NCI-H446 treated with DMSO at 0.1 percent for 48 hours (cell line): ENCODE data around the gene NKPD1.

Experiments
- DNase-seq: peaks from one replicate; lab custom pipeline; 2025; lab: John Stamatoyannopoulos, UW

The NKPD1 gene, protein sequence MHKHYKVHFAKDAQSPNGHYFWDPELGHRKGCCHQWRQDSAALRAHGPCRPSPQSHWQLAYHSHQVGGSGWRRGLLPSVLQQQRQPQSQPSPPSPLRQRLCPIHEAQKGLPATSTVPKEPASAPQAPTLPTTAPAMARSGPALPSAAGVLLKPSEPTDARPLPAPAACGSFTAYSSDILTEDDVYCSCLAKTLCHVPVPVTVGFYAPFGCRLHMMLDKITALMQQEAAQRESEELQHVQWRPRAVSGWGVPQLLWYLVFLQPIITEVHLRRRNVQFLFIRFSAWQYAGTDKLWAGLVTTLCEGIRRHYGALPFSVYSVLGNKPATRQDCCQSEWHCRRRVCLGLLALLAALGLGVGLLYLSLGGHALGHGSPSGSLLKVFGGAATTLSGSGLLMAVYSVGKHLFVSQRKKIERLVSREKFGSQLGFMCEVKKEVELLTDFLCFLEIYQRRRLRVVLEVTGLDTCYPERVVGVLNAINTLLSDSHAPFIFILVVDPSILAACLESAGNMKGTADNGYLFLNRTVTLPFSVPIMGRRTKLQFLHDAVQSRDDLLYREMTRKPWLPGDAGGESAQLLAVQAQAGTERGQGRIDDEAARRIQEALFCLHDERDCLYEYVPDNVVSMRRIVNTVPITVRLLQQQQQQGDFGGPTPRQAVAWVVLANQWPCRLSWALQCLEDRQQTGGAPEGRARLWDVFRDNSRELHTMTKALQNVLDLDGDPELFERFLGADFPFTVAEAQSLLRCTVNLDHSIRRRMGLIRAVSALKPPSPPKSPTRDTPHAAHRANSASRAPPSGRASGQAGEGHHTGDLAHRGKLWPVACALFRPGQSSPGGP

GRCh38 chr19:45160870-45161737 is at the start of gene NKPD1:
Gene NKPD1, minus strand, starts transcription at chr19:45160982. Its CDS starts 832 bp downstream, at chr19:45160150.
- DNase-seq, result no peak

DNA sequence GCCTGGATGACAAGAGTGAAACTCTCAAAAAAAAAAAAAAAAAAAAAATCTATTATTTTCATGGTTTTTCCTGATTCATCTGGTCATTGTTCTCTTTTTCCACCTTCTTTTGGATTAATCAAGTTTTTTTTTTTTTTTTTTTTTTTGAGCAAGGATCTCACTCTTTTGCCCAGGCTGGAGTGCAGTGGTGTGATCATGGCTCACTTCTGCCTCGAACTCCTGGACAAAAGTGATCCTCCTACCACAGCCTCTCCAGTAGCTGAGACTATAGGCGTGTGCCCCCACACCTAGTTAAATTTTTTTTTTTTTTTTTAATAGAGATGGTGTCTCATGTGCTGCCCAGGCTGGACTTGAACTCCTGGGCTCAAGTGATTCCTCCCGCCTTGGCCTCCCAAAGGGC is 45.5 kb upstream of the NKPD1 start:
- DNase-seq, result no peak

DNA sequence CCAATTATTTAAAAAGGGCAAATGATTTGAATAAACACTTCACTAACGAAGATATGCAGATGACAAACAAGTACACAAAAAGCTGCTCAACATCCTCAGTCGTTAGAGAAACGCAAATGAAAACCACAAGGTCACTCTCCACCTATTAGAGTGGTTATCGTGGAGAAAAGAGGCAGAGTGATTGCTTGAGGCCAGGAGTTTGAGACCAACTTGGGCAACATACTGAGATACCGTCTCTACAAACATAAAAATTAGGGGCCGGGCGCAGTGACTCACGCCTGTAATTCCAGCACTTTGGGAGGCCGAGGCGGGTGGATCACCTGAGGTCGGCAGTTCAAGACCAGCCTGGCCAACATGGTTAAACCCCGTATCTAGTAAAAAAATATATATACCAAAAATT is 45.0 kb upstream of the NKPD1 start:
- DNase-seq, result no peak

DNA sequence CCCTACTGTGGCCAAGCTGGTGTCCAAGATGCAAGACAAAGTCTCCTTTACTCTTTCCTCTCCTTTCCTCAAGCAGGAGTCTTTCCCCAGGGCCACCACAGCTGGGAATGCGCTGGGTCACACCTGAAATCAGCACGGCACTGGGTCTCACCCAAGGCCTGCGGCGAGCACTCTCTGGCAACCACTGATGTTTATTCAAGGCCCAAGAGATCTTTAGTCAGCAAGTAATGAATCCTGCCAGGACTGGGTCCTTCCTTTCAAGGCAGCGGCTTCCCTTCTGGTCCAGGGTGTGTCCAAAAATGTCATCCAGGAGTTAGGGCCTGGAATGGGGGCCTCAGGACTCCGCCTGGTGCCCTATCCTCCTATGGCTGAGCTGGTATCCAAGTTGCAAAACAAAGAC is 41.9 kb upstream of the NKPD1 start:
- DNase-seq, result no peak

- no peak for DNase-seq
Measured at GRCh38 chr19:45200568-45200967, 39.8 kb upstream of the NKPD1 start.

DNA sequence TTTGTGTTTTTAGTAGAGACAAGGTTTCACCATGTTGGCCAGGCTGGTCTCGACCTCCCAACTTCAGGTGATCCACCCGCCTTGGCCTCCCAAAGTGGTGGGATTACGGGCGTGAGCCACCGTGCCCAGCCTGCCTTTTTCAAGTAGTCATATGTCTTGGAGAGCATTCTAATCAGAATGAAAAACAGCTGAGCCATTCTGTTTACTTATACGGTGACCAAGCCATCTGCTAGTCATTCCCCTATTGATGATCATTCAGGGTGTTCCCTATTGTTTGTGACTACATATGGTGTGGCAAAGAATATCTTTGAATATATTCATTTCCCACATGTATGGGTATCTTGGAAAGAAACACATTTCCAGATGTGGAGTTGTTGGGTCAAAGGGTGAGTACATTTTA is 35.0 kb upstream of the NKPD1 start:
- DNase-seq, result no peak

- no peak for DNase-seq
Measured at GRCh38 chr19:45191375-45191774, 30.6 kb upstream of the NKPD1 start.

- no peak for DNase-seq
Measured at GRCh38 chr19:45189971-45190370, 29.2 kb upstream of the NKPD1 start.

- no peak for DNase-seq
Measured at GRCh38 chr19:45187421-45188100, 26.8 kb upstream of the NKPD1 start.

- no peak for DNase-seq
Measured at GRCh38 chr19:45186509-45187334, 25.9 kb upstream of the NKPD1 start.

DNA sequence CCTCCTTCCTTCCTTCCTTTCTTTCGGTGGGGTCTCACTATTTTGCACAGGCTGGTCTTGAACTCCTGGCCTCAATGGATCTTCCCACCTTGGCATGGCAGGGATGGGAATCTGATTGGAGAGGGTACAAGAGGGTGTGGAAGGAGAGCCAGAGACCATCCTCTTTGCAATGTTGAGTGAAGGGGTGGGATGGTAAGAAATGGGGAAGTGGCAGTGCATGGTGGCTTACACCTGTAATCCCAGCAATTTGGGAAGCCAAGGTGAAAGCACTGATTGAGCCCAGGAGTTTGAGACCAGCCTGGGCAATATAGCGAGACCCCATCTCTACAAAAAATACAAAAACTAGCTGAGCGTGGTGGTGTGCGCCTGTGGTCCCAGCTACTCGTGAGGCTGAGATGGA is 23.3 kb upstream of the NKPD1 start:
- no peak for DNase-seq

DNA sequence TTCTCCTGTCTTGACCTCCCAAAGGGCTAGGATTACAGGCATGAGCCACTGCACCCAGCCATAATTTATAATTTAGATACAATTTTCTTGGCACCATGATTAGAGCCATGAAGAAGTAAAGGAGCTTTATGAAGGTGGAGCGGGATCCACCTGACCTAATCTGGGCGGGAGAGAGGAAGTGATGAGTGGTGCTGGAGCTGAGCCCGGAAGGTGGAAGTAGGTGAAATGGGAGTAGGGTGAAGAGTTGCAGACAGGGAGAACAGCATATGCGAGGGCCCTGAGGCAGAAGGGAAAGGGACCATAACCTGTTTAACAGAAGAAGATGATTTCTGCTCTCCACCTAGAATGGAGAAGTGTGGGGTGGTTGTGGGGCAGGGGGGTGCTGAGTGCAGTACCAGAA is 22.0 kb upstream of the NKPD1 start:
- no peak for DNase-seq

DNA sequence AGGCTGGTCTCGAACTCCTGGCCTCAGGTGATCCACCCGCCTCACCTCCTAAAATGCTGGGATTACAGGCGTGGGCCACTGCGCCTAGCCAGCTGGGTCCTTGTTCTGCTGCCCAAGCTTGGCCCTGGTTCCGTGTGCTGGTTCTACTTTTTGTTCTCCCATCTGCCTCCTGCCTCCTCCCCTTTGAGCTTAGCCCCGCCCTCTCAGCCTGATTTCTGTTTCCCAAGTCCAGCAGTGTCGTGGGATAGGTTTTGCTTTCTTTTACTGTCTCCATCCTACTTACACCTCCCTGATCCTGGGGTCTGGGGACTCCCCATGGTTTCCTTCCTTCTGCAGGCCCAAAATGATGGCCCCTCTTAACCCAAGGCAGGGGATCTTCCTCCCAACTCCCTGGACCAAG is 20.2 kb upstream of the NKPD1 start:
- DNase-seq, result no peak

DNA sequence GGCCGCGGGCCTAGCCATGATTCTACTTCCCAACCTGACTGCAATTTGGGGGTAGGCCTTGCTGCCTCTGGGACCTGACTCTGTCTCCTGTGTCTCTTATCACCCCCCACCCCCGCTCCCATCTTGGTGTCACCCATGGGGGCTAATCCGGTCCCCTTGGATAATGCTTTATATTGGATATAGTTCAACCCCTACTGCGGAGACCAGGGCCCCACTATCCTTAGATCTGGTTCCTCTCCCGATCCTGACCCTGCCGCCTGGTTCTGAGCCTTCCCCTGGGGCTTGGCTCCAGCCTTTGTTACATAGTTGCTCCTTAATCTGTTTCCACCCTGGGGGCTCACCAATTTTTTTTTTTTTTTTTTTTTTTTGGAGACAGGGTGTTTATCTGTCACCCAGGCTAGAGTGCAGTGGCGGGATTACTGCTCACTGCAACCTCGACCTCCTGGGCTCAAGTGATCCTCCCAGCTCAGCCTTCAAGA is 19.1 kb upstream of the NKPD1 start:
- DNase-seq, result no peak

DNA sequence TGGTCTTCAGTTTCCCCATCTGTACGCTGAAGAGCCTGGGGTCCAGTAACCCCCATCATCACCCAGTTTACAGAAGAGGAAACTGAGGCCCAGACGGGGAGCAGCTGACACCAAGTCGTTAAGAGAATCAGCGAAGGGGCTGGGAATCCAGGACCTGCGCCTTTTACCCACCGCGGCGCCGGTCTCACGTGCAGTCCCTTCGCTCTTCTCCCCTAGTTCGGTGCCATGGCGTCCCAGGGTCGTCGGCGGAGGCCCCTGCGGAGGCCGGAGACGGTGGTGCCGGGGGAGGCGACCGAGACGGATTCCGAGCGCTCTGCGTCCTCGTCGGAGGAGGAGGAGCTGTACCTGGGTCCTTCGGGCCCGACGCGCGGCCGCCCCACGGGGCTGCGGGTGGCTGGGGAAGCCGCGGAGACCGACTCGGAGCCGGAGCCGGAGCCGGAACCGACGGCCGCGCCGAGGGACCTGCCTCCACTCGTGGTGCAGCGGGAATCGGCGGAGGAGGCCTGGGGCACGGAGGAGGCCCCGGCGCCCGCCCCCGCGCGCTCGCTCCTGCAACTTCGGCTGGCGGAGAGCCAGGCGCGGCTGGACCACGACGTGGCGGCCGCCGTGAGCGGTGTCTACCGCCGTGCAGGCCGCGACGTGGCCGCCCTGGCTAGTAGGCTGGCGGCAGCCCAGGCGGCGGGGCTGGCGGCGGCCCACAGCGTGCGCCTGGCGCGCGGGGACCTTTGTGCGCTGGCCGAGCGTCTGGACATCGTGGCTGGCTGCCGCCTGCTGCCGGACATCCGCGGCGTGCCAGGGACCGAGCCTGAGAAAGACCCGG is 18.5 kb upstream of the NKPD1 start:
- DNase-seq, result no peak

DNA sequence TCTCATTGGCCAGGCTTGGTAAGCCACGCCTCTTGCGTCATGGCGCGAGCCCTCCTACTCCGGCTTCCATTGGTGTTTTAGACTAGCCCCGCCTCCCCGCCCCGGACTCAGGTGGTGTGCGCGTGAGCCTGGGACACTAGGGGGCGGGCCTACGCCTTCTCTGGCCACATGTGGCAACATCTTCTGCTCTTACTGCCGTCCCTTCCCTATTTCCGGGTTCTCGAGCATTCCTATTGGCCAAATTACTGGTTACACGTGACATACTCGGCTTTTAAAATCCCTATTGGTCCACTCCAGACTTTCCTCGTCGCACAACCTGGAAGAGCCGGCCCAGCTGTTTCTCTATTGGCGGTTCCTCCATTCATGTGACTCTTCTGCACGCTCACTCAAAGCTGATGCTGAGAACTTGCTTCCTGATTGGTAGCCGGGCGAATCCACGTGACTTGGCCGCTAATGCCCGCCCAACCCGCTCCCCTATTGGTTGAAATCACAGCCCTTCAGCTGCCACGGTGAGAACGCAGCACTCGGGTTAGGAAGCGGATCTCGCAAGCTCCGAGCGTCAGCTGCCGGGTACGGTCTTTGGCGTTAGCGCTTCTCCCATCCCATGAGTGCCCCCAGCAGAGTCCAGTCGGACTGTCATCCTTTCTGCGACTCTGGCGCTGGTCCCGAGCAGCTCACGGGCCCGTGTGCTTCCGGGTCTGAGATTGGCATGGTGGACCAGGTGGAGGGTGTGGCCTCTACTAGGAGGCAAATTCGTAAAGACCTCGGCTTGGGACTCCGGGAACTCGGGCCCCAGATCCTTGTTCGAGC is 17.7 kb upstream of the NKPD1 start, which contains the start of gene BLOC1S3:
TSS of gene BLOC1S3 (plus strand) at position 523 of the 810 bp plus-strand sequence. CDS start 513 bp downstream, outside the sequence.
- DNase-seq, result peak; percentile 100

GRCh38 chr19:45177817-45178261 is 17.1 kb upstream of the NKPD1 start, which contains the start of gene TRAPPC6A:
Gene TRAPPC6A, minus strand, starts transcription at chr19:45178237. Its CDS starts 19 bp downstream, at chr19:45178218.
- no peak for DNase-seq

- no peak for DNase-seq
Measured at GRCh38 chr19:45175515-45176345, 14.9 kb upstream of the NKPD1 start.
